ENCODE data around the gene GFRA3.
"Not testable (repeated sequence)": the region's sequence is repeated elsewhere in the genome, so short reads cannot be mapped to it uniquely, and the experiment has no call there.

The GFRA3 gene

GRCh38 chr5:138275895-138276294, 1.5 kb upstream of the GFRA3 start:
- peaks cover 3% of the 10 kb centered on the region for H3K9me3 ChIP-seq (ENCODE audit: control insufficient read depth, low read length)
- H3K4me3 ChIP-seq (ENCODE audit: low read length) = no peak overlapping the region
- H3K27me3 ChIP-seq (replicated peaks; ENCODE audit: control insufficient read depth, insufficient read depth, low read length) = peaks cover 41% of the 10 kb centered on the region
- H3K4me1 ChIP-seq (ENCODE audit: control insufficient read depth, insufficient read depth, low read length) = no peaks in the 10 kb centered on the region
- H3K9ac ChIP-seq (ENCODE audit: low read length) = no peak overlapping the region
- H3K36me3 ChIP-seq (ENCODE audit: control insufficient read depth, insufficient read depth, low read length, severe bottlenecking) = no peaks in the 10 kb centered on the region
- no peak for DNase-seq (ENCODE audit: low read depth)

- Histone ChIP-seq H3K9ac (ENCODE audit: low read length) (no peak overlapping the region), H3K27me3 (replicated peaks; ENCODE audit: control insufficient read depth, insufficient read depth, low read length) (peaks cover 41% of the 10 kb centered on the region), H3K36me3 (ENCODE audit: control insufficient read depth, insufficient read depth, low read length, severe bottlenecking) (no peaks in the 10 kb centered on the region), H3K9me3 (ENCODE audit: control insufficient read depth, low read length) (peaks cover 3% of the 10 kb centered on the region), H3K4me1 (ENCODE audit: control insufficient read depth, insufficient read depth, low read length) (no peaks in the 10 kb centered on the region), H3K4me3 (ENCODE audit: low read length) (no peak overlapping the region)
- no peak for DNase-seq (ENCODE audit: low read depth)
These were observed 960 bp upstream of the GFRA3 start for GRCh38 chr5:138275379-138275782.

GRCh38 chr5:138273834-138274188, 610 bp downstream of the GFRA3 start:
- no peak for DNase-seq (ENCODE audit: low read depth)
- H3K9ac ChIP-seq (ENCODE audit: low read length) = no peak overlapping the region
- H3K4me1 ChIP-seq (ENCODE audit: control insufficient read depth, insufficient read depth, low read length) = no peaks in the 10 kb centered on the region
- H3K27me3 ChIP-seq (replicated peaks; ENCODE audit: control insufficient read depth, insufficient read depth, low read length) = peaks cover 41% of the 10 kb centered on the region
- peaks cover 3% of the 10 kb centered on the region for H3K9me3 ChIP-seq (ENCODE audit: control insufficient read depth, low read length)
- H3K4me3 ChIP-seq (ENCODE audit: low read length) = no peak overlapping the region
- no peaks in the 10 kb centered on the region for H3K36me3 ChIP-seq (ENCODE audit: control insufficient read depth, insufficient read depth, low read length, severe bottlenecking)

GRCh38 chr5:138272681-138273080, 1.7 kb downstream of the GFRA3 start:
- Histone ChIP-seq H3K36me3 (ENCODE audit: control insufficient read depth, insufficient read depth, low read length, severe bottlenecking) (no peaks in the 10 kb centered on the region), H3K9ac (ENCODE audit: low read length) (no peak overlapping the region), H3K4me1 (ENCODE audit: control insufficient read depth, insufficient read depth, low read length) (no peaks in the 10 kb centered on the region), H3K9me3 (ENCODE audit: control insufficient read depth, low read length) (no peaks in the 10 kb centered on the region), H3K27me3 (replicated peaks; ENCODE audit: control insufficient read depth, insufficient read depth, low read length) (peaks cover 41% of the 10 kb centered on the region), H3K4me3 (ENCODE audit: low read length) (no peak overlapping the region)
- no peak for DNase-seq (ENCODE audit: low read depth)

DNA sequence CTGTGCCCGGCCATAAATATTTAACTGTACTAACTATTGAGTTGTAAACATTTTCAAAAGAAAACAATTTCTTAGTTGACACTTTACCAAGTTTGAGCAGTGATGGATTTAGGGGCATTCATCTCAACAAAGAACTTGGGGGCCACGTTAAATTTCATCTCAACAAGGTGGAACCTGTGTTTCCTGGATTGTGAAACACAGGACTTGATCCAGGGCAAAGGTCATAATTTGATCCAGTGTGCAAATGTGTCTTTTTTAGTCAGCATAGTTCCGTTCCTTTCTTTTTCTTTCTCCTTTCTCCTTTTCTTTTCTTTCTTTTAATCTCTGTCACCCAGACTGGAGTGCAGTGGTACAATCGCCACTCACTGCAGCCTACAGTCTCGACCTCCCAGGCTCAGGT, 3.1 kb downstream of the GFRA3 start:
- Histone ChIP-seq H3K9ac (ENCODE audit: low read length) (no peak overlapping the region), H3K4me1 (ENCODE audit: control insufficient read depth, insufficient read depth, low read length) (no peaks in the 10 kb centered on the region)
- DNase-seq (ENCODE audit: low read depth) = no peak

GRCh38 chr5:138264183-138264582, 10.2 kb downstream of the GFRA3 start:
- Histone ChIP-seq H3K9ac (ENCODE audit: low read length) (no peak overlapping the region), H3K36me3 (ENCODE audit: control insufficient read depth, insufficient read depth, low read length, severe bottlenecking) (no peaks in the 10 kb centered on the region), H3K4me1 (ENCODE audit: control insufficient read depth, insufficient read depth, low read length) (no peaks in the 10 kb centered on the region), H3K27me3 (replicated peaks; ENCODE audit: control insufficient read depth, insufficient read depth, low read length) (peaks cover 19% of the 10 kb centered on the region), H3K9me3 (ENCODE audit: control insufficient read depth, low read length) (no peaks in the 10 kb centered on the region), H3K4me3 (ENCODE audit: low read length) (no peak overlapping the region)
- DNase-seq (ENCODE audit: low read depth) = no peak

More for the DNA sequence above, 3.1 kb downstream of the GFRA3 start:
- no peaks in the 10 kb centered on the region for H3K36me3 ChIP-seq (ENCODE audit: control insufficient read depth, insufficient read depth, low read length, severe bottlenecking)
- no peak overlapping the region for H3K4me3 ChIP-seq (ENCODE audit: low read length)
- no peaks in the 10 kb centered on the region for H3K9me3 ChIP-seq (ENCODE audit: control insufficient read depth, low read length)
- H3K27me3 ChIP-seq (replicated peaks; ENCODE audit: control insufficient read depth, insufficient read depth, low read length) = peaks cover 36% of the 10 kb centered on the region

DNA sequence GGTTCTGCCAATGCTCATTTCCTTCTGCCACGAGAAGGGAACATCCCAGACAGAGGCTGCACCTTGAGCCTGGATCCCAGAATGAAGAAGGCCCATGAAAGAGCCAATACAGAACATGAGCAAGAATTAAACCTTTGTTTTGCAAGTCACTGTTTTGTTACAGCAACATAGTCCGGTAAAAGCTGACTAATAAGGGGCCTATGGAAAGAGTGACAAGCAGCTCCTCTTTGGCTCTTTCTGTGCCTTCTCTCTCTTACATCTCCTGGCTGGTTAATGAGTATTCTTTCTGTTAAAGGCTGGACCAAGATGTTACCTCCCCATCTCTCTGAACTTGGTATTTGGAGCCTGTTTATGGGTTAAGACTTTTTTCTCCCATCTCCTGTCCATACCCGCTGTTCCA, 10.8 kb downstream of the GFRA3 start:
- Histone ChIP-seq H3K27me3 (replicated peaks; ENCODE audit: control insufficient read depth, insufficient read depth, low read length) (peaks cover 19% of the 10 kb centered on the region), H3K9me3 (ENCODE audit: control insufficient read depth, low read length) (no peaks in the 10 kb centered on the region), H3K4me3 (ENCODE audit: low read length) (no peak overlapping the region), H3K4me1 (ENCODE audit: control insufficient read depth, insufficient read depth, low read length) (no peaks in the 10 kb centered on the region), H3K36me3 (ENCODE audit: control insufficient read depth, insufficient read depth, low read length, severe bottlenecking) (no peaks in the 10 kb centered on the region), H3K9ac (ENCODE audit: low read length) (no peak overlapping the region)
- DNase-seq (ENCODE audit: low read depth) = no peak

DNA sequence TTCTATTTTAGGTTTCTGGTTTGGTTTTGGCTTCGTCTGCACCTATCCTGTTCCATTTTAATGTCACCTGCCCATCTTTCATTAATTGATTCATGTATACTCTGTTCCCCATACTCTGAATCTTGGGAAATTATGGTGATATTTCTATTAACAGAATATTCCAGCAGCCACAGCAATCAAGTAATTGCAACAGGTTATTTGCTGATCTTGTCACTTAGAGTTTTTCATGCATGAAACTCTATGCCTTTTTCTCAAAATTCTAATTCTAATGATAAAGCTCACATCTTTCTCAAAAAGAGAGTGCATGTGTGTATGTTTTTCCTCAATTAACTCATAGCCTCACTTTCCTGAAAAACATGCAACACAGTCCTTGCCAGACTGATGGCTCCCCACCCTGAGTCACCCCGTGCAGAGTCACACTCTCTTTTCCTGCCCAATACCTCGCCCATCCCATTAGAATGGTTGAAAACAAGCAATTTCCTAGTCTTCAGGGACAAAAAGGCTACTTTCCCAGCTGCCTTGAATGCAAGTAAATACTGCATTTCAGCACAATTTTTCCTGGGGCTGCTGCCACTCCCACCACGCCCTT, 15.6 kb downstream of the GFRA3 start:
- no peaks in the 10 kb centered on the region for H3K9me3 ChIP-seq (ENCODE audit: control insufficient read depth, low read length)
- H3K27me3 ChIP-seq (replicated peaks; ENCODE audit: control insufficient read depth, insufficient read depth, low read length) = peaks cover 25% of the 10 kb centered on the region
- H3K4me1 ChIP-seq (ENCODE audit: control insufficient read depth, insufficient read depth, low read length) = no peaks in the 10 kb centered on the region
- DNase-seq (ENCODE audit: low read depth) = no peak
- H3K36me3 ChIP-seq (ENCODE audit: control insufficient read depth, insufficient read depth, low read length, severe bottlenecking) = no peaks in the 10 kb centered on the region
- no peak overlapping the region for H3K4me3 ChIP-seq (ENCODE audit: low read length)
- H3K9ac ChIP-seq (ENCODE audit: low read length) = no peak overlapping the region

DNA sequence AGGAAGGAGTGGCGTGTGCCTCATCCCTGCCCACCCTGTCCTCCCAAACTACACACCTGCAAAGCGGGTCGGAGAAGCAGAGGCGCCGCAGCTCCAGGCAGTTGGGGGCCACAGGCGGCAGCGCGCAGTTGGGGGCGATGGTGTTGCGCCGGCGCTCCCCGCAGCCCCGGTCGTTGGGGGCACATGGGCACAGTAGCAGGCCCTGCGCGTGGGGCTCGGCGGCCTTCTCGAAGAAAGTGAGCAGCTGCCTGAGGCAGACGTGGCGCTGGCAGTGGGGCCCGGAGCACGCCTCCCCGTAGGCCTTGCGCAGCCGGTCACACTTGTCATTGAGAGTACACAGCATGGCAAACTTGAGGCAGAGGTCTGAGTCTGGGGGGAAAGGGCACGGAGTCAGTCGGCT, 16.8 kb downstream of the GFRA3 start:
- Histone ChIP-seq H3K4me1 (ENCODE audit: control insufficient read depth, insufficient read depth, low read length) (no peaks in the 10 kb centered on the region), H3K36me3 (ENCODE audit: control insufficient read depth, insufficient read depth, low read length, severe bottlenecking) (no peaks in the 10 kb centered on the region), H3K9ac (ENCODE audit: low read length) (no peak overlapping the region), H3K9me3 (ENCODE audit: control insufficient read depth, low read length) (no peaks in the 10 kb centered on the region), H3K27me3 (replicated peaks; ENCODE audit: control insufficient read depth, insufficient read depth, low read length) (peaks cover 34% of the 10 kb centered on the region), H3K4me3 (ENCODE audit: low read length) (no peak overlapping the region)
- no peak for DNase-seq (ENCODE audit: low read depth)

- Histone ChIP-seq H3K36me3 (ENCODE audit: control insufficient read depth, insufficient read depth, low read length, severe bottlenecking) (no peaks in the 10 kb centered on the region), H3K27me3 (replicated peaks; ENCODE audit: control insufficient read depth, insufficient read depth, low read length) (peaks cover 55% of the 10 kb centered on the region), H3K9ac (ENCODE audit: low read length) (no peak overlapping the region), H3K4me3 (ENCODE audit: low read length) (no peak overlapping the region), H3K4me1 (ENCODE audit: control insufficient read depth, insufficient read depth, low read length) (no peaks in the 10 kb centered on the region), H3K9me3 (ENCODE audit: control insufficient read depth, low read length) (no peaks in the 10 kb centered on the region)
- no peak for DNase-seq (ENCODE audit: low read depth)
These were observed 21.5 kb downstream of the GFRA3 start for GRCh38 chr5:138252944-138253343.

- not testable (repeated sequence) for H3K9me3 ChIP-seq (ENCODE audit: control insufficient read depth, low read length); H3K4me1 ChIP-seq (ENCODE audit: control insufficient read depth, insufficient read depth, low read length)
These were observed 26.6 kb downstream of the GFRA3 start for GRCh38 chr5:138247800-138248199.

GRCh38 chr5:138246822-138247221, 27.6 kb downstream of the GFRA3 start:
- Histone ChIP-seq H3K9ac (ENCODE audit: low read length) (no peak overlapping the region), H3K36me3 (ENCODE audit: control insufficient read depth, insufficient read depth, low read length, severe bottlenecking) (no peaks in the 10 kb centered on the region), H3K4me1 (ENCODE audit: control insufficient read depth, insufficient read depth, low read length) (no peaks in the 10 kb centered on the region), H3K9me3 (ENCODE audit: control insufficient read depth, low read length) (no peaks in the 10 kb centered on the region), H3K27me3 (replicated peaks; ENCODE audit: control insufficient read depth, insufficient read depth, low read length) (peaks cover 45% of the 10 kb centered on the region), H3K4me3 (ENCODE audit: low read length) (no peak overlapping the region)
- no peak for DNase-seq (ENCODE audit: low read depth)

More at GRCh38 chr5:138247800-138248199, 26.6 kb downstream of the GFRA3 start:
- H3K9ac ChIP-seq (ENCODE audit: low read length); H3K36me3 ChIP-seq (ENCODE audit: control insufficient read depth, insufficient read depth, low read length, severe bottlenecking); DNase-seq (ENCODE audit: low read depth); H3K4me3 ChIP-seq (ENCODE audit: low read length): not testable (repeated sequence)
- peaks cover 43% of the 10 kb centered on the region for H3K27me3 ChIP-seq (replicated peaks; ENCODE audit: control insufficient read depth, insufficient read depth, low read length)

All from adipocyte (in vitro differentiated cells).